ENCODE data around the gene PRRG1.
"Not testable (repeated sequence)": the region's sequence is repeated elsewhere in the genome, so short reads cannot be mapped to it uniquely, and the experiment has no call there.

Gene PRRG1

GRCh38 chrX:37378830-37379229 is 29.7 kb downstream of the PRRG1 start:
- no peak for DNase-seq (ENCODE audit: low read depth)

- no peak for DNase-seq (ENCODE audit: low read depth)
These were observed 31.1 kb downstream of the PRRG1 start for GRCh38 chrX:37380256-37380655.

GRCh38 chrX:37380924-37381323 is 31.8 kb downstream of the PRRG1 start:
- no peak for DNase-seq (ENCODE audit: low read depth)

GRCh38 chrX:37383313-37383712 is 34.1 kb downstream of the PRRG1 start:
- DNase-seq (ENCODE audit: low read depth), result no peak

GRCh38 chrX:37388413-37388812 is 39.2 kb downstream of the PRRG1 start:
- no peak for DNase-seq (ENCODE audit: low read depth)

GRCh38 chrX:37405956-37406355 is 56.8 kb downstream of the PRRG1 start:
- no peak for DNase-seq (ENCODE audit: low read depth)

- no peak for DNase-seq (ENCODE audit: low read depth)
These were observed 58.6 kb downstream of the PRRG1 start for GRCh38 chrX:37407736-37408135.

- DNase-seq (ENCODE audit: low read depth), result no peak
These were observed 60.1 kb downstream of the PRRG1 start for GRCh38 chrX:37409278-37409677.

- DNase-seq (ENCODE audit: low read depth), result no peak
These were observed 71.0 kb downstream of the PRRG1 start for GRCh38 chrX:37420185-37420584.

- DNase-seq (ENCODE audit: low read depth), result no peak
These were observed 71.6 kb downstream of the PRRG1 start for GRCh38 chrX:37420756-37421155.

GRCh38 chrX:37424000-37424429 is 74.9 kb downstream of the PRRG1 start:
- no peak for DNase-seq (ENCODE audit: low read depth)

GRCh38 chrX:37425370-37425769 is 76.2 kb downstream of the PRRG1 start:
- DNase-seq (ENCODE audit: low read depth), result no peak

GRCh38 chrX:37428962-37429361 is 79.8 kb downstream of the PRRG1 start:
- DNase-seq (ENCODE audit: low read depth), result not testable (repeated sequence)

- no peak for DNase-seq (ENCODE audit: low read depth)
These were observed 85.2 kb downstream of the PRRG1 start for GRCh38 chrX:37434362-37434761.

- DNase-seq (ENCODE audit: low read depth), result no peak
These were observed 88.0 kb downstream of the PRRG1 start for GRCh38 chrX:37437160-37437559.

- DNase-seq (ENCODE audit: low read depth), result no peak
These were observed 92.2 kb downstream of the PRRG1 start for GRCh38 chrX:37441377-37441776.

- DNase-seq (ENCODE audit: low read depth), result no peak
These were observed 96.0 kb downstream of the PRRG1 start for GRCh38 chrX:37445182-37445581.

- no peak for DNase-seq (ENCODE audit: low read depth)
These were observed 104.7 kb downstream of the PRRG1 start for GRCh38 chrX:37453821-37454220.

- no peak for DNase-seq (ENCODE audit: low read depth)
These were observed 105.5 kb downstream of the PRRG1 start for GRCh38 chrX:37454537-37455285.

GRCh38 chrX:37455381-37455780 is 106.2 kb downstream of the PRRG1 start:
- no peak for DNase-seq (ENCODE audit: low read depth)

GRCh38 chrX:37460285-37460684 is 111.1 kb downstream of the PRRG1 start:
- not testable (repeated sequence) for DNase-seq (ENCODE audit: low read depth)

GRCh38 chrX:37462346-37462745 is 113.2 kb downstream of the PRRG1 start:
- no peak for DNase-seq (ENCODE audit: low read depth)

- no peak for DNase-seq (ENCODE audit: low read depth)
These were observed 119.1 kb downstream of the PRRG1 start for GRCh38 chrX:37468124-37468739.

GRCh38 chrX:37470711-37471110 is 121.5 kb downstream of the PRRG1 start:
- no peak for DNase-seq (ENCODE audit: low read depth)

Measured in activated gamma-delta T cell treated with anti-CD3 and anti-CD28 coated beads, Interleukin-2, amount 50 U/mL, for 16 hours (primary cell).